ENCODE results near the gene NKD1. TPM values are rescaled to one million over a fixed set of nuclear protein-coding genes. Genes with fewer than 3 reads are reported as not detected.

Gene NKD1
- total RNA-seq, 1 donor from 2014 or later: 1.5 TPM

DNA sequence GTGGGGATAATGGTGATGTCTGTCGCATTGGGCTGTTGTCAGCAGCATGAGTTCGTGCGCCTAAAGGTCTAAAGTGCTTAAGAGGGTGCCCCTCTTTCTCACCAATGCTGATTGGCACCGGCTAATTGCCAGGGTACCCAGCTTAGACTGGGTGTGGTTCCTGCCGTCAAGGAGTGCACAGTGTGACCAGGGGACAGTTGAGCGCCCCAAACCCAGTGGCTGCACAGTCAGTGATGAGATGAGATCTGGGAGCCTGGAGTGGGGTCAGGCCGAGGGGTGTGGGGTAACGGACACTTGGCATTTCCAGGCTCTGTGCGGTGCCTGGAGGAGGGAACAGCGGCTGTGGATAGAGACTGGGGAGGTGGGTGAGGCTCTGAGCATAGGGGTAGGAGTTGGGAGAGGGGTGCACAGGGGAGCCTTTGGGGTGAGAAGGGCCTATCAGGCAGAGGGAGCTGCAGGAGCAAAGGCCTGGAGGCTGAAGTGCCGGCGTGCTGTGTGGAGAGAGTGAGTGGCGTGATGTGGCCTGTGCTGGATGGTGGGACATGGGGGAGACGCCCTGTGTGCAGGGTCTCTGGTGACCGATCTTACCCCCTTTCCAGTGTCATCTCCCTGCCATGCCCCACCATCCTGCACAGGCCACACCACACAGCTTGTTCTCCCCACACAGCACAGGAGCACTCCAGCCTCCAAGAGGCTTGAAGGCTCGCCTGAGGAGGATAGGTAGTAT, 74.6 kb downstream of the NKD1 start:
- intact Hi-C loops (cut with micrococcal nuclease): no loop called here

DNA sequence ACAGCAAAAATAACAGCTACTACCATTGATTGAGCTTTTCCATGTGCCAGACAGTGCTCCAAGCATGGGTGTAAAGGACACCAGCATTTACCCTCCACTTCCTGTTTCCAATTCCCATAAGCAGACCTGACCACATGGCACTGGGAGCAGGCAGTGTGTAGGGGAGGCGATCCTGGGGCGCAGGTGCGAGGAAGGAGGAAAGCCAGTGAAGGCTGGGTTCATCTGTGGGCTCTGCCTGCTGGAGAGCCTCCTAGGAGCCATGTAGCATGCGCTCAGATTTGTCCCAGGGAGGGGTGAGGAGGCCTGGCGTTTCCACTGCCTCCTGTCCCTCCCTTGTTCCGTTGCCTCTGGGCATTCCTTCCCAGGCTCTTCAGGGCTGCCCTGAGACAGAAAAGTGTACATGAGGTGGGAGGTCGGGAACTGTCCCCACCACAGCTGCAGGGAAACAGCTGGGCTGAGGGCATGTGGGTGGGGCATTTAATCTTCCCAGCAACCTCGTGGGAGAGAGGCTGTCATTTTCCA, 76.3 kb downstream of the NKD1 start:
- intact Hi-C loops (cut with micrococcal nuclease): no loop called here

DNA sequence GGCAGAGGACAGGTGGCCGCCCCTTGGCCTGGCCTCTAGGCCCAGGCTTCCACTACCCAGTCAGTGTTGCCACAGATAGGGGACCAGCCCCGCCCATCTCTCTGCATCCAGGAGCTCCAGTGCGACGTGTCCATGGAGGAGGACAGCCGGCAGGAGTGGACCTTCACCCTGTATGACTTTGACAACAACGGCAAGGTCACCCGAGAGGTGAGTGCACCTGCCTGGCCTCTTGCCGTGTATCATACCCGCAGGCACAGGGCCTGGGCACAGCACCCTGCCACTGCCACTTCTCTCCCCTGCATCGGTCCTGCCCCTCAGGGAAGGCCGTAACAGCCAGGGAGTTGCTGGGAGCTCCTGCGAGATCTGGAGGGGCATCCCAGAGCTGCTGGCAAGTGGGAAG, 77.2 kb downstream of the NKD1 start:
- intact Hi-C loops (cut with micrococcal nuclease): no loop called here

DNA sequence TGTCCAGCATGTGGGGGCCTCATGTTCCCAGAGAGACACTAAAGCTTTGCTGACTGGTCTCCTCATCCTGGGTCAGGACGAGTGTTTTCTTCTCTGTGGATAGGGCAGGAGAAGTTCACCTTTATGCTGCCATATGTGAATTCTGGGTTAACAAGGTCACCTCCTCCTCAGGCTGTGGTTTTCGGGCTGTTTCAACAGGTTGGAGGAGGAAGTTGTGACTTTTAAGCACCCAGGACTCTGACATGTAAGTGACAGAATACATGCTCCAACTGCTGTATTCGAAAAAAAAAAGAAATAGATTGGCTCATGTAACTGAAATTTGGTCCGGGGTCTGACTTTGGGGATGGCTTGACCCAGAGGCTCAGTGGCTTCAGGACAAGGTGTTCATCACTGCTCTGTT, 78.7 kb downstream of the NKD1 start:
- intact Hi-C loops (cut with micrococcal nuclease): no loop called here

DNA sequence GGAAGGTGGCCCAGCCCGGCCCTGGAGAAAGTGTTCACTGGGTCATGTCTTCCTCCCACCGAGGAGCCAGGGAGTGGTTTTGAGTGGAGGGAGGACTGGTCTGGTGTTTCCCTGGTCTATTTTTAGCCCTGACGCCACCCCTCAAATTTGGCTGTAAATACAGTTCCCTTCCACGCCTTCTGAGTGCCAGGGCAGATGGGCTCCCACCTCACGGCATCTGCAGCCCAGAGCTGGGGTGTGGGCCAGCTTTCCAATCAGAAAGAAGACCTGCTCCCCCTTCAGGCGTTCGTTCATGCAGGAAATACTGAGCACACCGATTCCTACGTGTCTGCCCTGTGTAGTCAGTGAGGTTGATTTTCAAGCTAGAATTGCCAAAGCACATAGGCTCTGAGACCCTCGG, 79.2 kb downstream of the NKD1 start:
- intact Hi-C loops (cut with micrococcal nuclease): no loop called here

DNA sequence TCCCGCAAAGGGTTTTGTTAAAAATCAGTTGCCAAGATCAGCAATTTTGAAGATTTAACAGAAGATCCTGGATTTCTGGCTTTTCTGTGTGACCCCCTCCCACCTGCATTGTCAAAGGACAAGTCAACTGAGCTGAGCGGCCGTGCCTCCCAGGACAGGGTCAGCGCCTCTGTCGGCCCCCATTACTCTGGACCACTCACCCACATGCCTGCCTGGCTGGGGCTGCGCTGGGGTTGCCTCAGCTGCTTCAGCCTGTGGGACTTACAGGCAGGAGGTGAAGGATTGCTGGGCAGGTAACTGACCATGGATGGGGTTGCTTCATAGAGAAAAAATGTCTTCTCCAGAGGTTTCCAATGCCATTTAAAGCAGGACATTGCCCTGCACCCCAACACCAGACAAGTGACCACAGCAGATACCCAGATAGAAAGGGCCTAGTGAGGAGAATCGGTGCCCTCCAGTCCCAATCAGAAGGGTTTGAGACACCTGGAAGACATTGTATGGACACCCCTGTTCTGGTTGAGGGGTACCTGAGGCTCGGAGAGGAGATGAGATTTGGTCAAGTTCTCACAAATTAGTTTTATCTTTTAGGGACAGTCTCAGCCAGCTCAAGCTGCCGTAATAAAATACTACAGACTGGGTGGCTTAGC, 80.1 kb downstream of the NKD1 start:
- intact Hi-C loops (cut with micrococcal nuclease): no loop called here

DNA sequence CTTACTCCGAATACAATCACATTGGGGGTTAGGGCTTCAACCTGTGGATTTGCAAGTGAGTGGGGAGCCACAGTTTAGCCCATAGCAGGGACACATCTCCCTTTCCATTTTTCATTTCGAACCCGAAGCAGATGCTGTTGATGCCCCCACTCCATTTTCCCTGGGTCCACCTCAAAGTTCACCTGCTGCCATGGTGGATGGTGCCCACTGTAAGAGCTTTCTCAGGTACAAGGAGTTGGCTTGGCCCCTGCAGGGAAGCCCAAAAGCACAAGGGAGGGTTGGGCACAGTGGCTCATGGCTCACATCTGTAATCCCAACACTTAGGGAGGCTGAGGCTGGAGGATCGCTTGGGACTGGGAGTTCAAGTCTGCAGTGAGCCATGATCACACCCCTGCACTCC, 81.1 kb downstream of the NKD1 start:
- intact Hi-C loops (cut with micrococcal nuclease): no loop called here

DNA sequence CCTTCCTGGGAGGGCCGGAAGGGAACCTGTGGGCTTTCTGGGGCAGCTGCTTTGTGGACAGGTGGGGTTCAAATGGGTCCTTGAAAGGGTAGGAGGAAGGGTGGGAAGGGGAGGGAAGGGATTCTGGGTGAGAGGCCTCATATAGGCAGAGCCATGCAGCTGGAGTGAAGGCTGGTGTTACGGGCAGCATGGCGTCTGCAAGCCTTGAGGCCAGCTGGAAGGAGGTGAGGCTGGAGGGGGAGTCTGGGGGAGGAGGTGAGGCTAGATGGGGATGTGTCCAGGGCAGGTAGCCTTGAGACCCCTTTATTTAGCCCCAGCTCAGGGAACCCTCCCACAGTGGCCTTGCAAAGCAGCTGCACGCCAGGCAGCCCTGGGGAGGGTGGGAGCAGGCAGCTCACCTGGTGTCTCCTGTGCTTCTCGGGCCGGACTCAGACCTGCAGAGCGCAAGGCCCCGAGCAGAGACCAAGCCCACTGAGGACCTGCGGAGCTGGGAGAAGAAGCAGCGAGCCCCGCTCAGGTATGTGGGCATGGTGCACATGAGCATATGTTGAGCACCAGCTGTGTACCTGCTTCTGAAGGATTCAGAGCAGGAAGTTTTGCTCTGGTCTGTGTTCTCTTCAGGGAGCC, 82.3 kb downstream of the NKD1 start:
- intact Hi-C loops (cut with micrococcal nuclease): no loop called here

DNA sequence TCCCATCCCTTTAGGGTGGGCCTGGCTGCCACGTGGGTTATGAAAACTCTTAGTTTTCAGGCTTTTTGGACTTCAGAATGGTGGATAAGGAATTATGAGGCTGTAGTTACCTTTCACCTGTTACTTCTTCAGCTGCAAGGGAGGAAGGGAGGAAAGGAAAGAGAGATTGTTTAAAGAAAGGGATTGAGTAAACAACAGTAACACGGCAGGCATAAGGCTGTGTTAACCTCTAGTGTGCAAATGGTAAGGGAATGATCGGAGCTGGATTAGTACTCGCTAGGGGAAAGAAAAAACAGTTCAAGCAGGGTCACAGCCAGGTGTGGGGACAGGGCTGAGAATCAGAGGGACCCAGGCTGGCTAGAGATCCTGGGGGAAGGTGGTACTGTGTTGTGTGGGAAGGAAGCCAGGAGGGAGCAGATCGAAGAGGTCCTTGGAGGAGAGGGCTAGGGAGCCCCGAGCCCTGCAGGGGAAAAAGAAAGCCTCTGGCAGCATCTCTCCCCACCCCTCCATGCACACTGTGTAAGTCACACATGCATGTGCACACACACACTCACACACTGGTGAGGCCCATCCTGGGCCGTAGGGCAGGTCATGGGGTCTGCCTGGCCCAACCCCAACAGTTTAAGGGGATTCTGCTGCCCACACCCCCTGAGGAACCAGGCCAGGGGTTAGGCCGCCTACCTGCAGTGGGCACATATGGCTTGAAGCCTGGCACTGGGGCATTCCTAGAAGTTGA, 83.2 kb downstream of the NKD1 start:
- intact Hi-C loops (cut with micrococcal nuclease): no loop called here

DNA sequence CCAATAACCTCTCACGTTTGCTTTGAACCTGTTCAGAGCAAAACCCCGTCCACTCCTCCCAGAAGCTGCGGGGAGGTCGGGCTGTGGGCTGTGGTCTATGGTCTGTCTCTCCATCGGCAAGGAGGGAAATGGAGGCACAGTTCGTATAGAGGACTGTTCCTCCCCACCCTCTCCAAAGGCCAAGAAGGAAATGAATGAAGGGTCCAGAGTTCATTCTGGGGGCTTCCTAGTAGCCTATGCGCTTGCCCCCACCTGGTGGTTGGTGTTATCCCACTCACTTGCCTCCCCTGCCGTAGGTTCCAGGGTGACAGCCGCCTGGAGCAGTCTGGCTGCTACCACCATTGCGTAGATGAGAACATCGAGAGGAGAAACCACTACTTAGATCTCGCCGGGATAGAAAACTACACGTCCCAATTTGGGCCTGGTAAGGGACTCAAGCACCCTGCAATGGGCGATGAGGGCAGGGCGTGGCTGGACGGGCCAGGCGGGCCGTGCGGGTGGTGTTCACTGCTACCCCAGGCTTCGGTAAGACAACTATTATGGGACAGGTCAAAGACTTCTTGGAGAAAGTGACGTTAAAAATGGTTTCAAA, 83.9 kb downstream of the NKD1 start:
- intact Hi-C loops (cut with micrococcal nuclease): no loop called here

DNA sequence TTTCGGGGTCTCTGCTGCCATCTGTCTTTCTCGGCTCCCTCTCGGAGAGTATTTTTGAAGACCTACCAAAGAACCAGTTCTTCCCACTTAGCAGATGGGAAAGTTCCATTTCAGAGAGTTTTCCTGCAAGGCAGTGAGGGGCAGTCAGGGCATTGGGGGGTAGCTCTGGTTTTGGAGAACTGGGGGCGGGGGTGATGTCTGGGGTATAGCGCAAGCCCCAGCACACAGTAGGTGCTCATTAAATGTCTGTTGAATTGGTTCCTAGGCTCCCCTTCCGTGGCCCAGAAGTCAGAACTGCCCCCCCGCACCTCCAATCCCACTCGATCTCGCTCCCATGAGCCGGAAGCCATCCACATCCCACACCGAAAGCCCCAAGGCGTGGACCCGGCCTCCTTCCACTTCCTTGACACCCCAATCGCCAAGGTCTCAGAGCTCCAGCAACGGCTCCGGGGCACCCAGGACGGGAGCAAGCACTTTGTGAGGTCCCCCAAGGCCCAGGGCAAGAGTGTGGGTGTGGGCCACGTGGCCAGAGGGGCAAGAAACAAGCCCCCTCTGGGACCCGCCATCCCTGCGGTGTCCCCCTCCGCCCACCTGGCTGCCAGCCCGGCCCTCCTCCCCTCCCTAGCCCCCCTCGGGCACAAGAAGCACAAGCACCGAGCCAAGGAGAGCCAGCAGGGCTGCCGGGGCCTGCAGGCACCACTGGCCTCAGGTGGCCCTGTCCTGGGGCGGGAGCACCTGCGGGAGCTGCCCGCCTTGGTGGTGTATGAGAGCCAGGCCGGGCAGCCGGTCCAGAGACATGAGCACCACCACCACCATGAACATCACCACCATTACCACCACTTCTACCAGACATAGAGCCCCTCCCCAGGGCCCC, 85.0 kb downstream of the NKD1 start:
- intact Hi-C loops (cut with micrococcal nuclease): no loop called here

DNA sequence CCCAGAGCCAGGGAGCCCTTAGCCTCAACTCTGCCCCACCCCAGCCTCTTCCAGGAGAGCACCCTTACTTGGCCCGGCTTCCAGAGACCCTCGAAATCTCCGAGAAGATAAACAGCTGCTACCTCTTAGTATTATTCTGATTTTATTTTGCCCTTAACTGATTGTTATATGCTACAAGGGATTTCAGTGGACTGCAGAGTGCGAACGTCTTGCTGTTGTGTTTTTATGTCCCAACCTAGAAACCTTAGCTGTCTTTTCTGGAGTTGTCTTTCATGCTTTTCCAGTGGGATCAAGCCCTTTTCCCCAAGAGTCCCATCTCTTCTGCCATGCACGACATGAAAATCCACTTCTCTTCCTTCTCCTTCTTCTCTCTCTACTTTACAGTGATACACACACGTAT, 85.9 kb downstream of the NKD1 start:
- intact Hi-C loops (cut with micrococcal nuclease): no loop called here

DNA sequence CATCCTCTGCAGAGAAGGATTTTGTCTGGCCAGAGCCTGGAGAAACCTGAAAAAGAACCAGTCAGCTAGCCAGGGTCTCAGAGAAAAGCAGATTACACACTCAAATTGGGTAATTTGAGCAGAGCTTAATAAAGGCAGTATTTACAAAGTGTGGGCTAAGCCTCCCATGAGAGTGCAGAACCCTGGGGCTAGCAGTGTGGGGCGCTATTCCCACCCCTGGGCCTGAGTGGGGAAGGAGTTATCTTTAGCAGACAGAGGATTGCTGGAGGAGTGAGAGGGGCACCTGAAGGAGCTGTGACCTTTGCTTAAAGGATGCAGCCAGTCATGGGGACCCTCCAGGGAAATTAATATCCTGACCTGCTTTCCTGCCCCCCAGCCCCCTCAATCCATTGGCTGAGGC, 86.8 kb downstream of the NKD1 start:
- intact Hi-C loops (cut with micrococcal nuclease): no loop called here

DNA sequence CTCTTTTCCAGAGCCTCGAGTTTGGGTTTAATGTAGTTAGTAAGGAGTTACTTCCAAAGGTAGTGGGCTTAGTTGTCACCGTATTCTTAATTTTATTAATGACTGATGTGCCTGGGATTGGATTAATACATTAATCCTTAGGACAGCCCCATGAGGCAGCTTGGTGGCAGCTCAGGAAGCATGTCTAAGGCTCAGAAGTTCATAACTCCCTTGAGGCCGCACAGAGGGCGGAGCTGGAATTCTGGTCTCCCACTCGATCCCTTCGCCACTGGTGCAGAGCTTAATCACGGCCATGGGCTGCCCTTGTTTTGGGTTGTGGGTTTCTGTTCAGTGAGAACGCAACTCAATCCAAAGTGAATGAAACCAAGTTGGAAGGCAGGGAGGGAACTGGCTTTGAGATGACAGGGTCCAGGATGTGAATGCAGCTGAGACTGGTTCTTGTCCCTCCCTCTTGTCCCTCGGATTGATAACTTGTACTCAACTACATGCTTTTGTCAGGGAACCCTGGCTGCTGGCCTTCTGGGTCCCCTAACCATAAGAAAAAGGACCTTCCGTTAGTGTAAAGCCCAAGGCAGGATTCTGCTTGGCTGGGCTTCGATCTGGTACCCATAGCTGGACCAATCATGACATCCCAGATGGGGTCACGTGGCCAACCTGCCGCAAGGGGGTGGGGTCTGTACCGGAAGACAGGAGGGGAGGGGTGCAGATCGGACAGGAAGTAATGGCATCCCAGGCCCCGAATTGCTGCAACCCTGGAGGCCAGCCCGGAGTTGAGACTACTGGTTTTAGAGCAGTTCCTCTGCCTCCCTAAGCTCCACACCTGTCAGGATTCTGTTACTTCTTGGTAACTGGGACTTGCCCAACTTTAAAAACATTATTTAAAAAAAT, 87.6 kb downstream of the NKD1 start:
- intact Hi-C loops (cut with micrococcal nuclease): no loop called here

DNA sequence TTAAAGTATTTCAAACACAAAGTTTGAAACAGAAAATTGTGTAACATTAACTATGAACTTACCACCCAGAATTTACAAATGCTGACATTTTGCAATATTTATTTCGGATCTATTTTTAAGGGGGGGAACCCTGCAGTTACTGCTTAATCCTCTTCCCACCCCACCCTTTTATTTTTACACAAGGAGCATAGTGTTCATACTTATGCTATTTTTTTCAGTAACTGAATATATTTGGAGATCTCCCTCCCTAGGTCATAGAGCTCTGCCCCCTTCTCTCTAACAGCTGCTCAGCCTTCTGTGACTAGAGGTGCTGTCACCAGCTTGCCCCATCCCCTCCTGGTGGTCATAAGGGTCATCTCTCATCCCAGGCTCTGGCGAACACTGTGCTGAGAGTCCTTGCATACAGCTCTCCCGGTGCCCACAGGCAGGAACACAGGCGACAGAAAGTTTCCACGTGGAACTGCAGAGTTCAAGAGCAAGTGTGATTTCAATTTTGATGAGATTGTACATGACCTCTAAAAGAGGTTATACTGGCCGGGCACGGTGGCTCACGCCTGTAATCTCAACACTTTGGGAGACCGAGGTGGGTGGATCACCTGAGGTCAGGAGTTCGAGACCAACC, 88.7 kb downstream of the NKD1 start:
- intact Hi-C loops (cut with micrococcal nuclease): no loop called here

DNA sequence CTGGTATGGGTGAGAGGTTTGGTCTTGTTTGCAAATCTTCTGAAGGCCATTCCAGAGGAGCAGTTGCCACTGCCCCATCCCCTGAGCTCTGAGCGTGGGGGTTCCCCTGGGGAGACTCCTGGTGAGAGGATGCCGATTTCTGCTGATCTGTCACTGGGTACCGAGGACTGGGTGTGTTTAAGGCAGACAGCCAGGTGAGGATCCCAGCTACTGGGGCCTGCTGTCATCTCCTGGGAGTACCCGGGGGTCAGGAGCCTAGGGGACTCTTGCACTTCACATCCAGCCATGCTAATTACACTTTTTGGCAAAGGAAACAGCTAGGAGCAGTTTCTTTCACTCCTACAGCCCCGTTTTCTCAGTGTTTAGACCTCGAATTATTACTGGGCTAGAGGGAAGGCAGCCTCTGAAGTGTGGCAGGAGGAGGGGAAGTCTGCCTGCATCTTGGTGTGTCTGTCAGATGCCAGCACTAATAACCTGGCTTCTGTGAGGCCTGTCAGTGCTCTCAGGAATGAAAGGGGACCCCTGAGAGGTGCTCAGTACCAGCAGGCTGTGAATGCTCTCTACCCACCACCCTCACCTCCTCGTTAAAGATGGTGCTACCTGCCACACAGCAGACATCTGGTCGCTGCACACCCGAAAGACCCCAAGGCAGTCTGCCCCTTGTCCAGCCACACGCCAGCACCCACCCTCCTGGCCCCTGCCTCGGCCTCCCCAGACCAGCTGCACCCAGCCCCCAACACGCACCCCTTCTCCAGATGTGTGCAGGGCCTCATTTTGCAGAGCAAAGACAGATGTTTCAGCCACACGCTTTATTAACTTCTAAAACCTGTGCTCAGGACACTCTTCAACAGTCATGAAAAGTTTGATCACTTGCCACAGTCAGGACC, 89.8 kb downstream of the NKD1 start:
- intact Hi-C loops (cut with micrococcal nuclease): no loop called here

DNA sequence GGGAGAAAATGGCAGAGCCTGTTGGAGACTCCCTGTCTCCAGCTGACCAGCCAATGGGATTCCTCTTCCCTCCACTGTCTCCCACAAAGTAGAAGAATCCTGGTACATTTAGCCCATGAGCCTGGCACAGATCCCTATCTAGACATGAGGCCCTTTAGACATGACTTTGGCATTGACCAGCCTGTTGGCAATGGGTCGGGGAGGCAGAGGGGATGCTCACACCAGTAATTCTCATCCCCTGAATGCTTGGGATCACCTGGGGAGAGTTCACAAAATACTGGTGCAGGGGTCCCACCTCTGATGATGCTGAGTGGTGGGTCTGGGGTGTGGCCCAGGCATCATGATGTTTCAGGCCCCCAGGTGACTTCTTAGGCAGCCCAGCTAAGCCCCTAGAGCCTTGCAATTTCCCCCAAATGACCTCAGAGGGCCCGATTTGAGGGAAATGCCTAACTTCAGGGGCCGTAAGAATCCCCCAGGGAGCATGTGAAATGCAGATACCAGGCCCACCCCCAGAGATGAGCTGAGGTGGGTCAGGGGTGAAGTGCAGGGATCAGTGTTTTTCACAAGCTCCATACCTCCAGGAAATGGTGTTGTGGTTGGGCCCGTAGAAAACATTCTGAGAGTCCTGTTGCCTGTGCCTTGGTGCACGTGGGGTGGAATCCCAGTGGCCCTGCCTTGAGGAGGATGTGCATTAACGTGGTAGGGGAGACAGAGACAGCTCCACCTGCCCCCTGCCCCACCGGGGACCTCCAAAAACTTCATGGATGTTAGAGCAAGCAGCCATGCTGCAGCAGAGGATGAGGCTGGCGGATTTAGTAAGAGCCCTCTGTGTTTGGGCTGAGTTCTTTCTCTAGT, 90.8 kb downstream of the NKD1 start:
- intact Hi-C loops (cut with micrococcal nuclease): no loop called here

Data from T-helper 1 cell treated with Interleukin-12 subunit alpha and Interleukin-12 subunit beta and Interleukin-4 antibody, amounts not matched to agents 30 ng/mL and 1 ng/mL, for 36 hours (primary cell).